Chondrocyte (in vitro differentiated cells): ENCODE measurements around the gene HOXC10. TPM values are rescaled to one million over a fixed set of nuclear protein-coding genes. Genes with fewer than 3 reads are reported as not detected.

Experiments
- DNase-seq: peaks from one replicate; pipeline ENCODE4 v3.0.0; 2021; ENCODE audit warnings: mixed read lengths, low spot score
- H3K27ac Mint-ChIP-seq: one replicate; pipeline ENCODE4 v1.8.0; 2021; ENCODE audit warnings: mild to moderate bottlenecking, moderate library complexity, mixed read lengths; ENCODE audit not compliant: unreplicated experiment
- H3K27me3 Mint-ChIP-seq: 2 replicates; pipeline ENCODE4 v1.8.0; 2021; ENCODE audit warnings: low read depth, mixed read lengths
- H3K36me3 Mint-ChIP-seq: 2 replicates; pipeline ENCODE4 v1.8.0; 2021; ENCODE audit warnings: low read depth, mixed read lengths
- H3K4me1 Mint-ChIP-seq: 2 replicates; pipeline ENCODE4 v1.8.0; 2021; ENCODE audit warnings: low read depth, mild to moderate bottlenecking, mixed read lengths
- H3K4me3 Mint-ChIP-seq: one replicate; pipeline ENCODE4 v1.8.0; 2021; ENCODE audit warnings: mild to moderate bottlenecking, moderate library complexity, mixed read lengths; ENCODE audit not compliant: unreplicated experiment
- H3K9me3 Mint-ChIP-seq: 2 replicates; pipeline ENCODE4 v1.8.0; 2021; ENCODE audit warnings: low read depth, mixed read lengths
- total RNA-seq: library from RNA; stranded (reverse); gene quantifications from 3 replicates; pipeline ENCODE4 v1.2.1, GENCODE V29; 2021
- TF ChIP-seq, protein P1 (sequence below): fragments of 200-600 bp; sonication (generic); IDR thresholded peaks from 2 replicates; pipeline ENCODE4 v1.5.0; 2021; ENCODE audit warnings: antibody characterized with exemption, mild to moderate bottlenecking, moderate library complexity

The HOXC10 gene
- total RNA-seq, 1 donor from 2014 or later, result not detected

DNA sequence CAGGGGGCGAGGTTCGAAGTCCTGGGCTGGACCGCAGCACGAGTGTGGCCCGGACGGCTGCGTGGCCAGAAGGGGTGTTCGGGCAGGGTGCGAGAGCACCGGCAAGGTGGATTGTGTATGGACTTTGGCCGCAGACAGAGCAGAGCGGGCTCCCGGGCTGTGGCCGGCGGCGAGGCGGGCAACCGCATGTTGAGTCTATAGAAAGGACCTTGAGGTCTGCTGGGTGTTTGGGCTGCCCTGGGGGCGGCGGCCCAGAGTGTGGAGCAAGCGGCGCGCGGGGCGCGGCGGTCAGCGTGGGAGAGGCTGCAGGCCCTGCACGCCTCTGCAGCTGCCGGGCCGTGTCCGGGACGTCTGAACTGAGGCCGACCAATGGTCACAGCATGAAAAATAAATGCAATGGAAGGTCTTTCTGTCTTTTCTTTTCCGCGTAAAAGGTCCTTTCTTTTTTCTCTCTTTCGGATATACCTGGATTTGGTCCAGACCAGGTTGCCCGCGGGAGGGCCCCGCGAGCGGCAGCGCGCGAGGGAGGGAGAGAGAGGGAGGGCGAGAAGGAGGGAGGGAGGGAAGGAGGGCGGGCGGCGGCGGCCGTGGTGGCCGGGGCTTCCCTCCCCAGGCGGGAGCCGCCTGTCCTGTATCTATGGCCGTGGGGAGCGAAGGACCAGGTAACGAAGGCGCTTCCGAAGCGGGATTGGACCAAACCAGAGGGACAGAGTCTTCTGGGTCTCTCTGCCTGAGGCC, 9.5 kb downstream of the HOXC10 start:
- Mint-ChIP-seq H3K27me3 (peaks cover 91% of the 10 kb centered on the region), H3K9me3 (no peaks in the 10 kb centered on the region), H3K36me3 (peaks cover 5% of the 10 kb centered on the region), H3K4me3 (peak overlapping the region; percentile 69), H3K27ac (no peak overlapping the region), H3K4me1 (peaks cover 20% of the 10 kb centered on the region)
- DNase-seq, result no peak
- TF ChIP-seq, protein P1, sequence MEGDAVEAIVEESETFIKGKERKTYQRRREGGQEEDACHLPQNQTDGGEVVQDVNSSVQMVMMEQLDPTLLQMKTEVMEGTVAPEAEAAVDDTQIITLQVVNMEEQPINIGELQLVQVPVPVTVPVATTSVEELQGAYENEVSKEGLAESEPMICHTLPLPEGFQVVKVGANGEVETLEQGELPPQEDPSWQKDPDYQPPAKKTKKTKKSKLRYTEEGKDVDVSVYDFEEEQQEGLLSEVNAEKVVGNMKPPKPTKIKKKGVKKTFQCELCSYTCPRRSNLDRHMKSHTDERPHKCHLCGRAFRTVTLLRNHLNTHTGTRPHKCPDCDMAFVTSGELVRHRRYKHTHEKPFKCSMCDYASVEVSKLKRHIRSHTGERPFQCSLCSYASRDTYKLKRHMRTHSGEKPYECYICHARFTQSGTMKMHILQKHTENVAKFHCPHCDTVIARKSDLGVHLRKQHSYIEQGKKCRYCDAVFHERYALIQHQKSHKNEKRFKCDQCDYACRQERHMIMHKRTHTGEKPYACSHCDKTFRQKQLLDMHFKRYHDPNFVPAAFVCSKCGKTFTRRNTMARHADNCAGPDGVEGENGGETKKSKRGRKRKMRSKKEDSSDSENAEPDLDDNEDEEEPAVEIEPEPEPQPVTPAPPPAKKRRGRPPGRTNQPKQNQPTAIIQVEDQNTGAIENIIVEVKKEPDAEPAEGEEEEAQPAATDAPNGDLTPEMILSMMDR, result no peak

DNA sequence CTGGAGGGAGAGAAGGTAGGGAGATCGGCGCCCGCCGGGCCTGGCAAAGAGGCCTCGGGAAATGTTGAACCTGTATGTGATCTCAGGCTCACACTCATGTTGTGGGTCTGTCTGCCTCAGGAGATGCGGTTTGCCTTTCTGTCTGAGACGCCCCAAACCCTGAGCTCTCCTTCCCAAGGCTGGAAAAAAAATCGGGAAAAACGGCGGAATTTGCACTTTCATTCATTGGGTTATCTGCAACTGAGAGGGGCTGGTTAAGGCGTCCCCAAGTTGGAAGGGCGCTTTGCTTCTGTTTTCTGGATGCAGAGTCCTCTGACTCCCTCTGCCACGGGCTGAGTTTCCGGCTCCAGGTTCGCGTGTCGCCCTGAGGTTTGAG, 10.0 kb downstream of the HOXC10 start:
- H3K27me3 Mint-ChIP-seq, result peaks cover 88% of the 10 kb centered on the region
- no peak for DNase-seq
- no peaks in the 10 kb centered on the region for H3K9me3 Mint-ChIP-seq
- H3K4me3 Mint-ChIP-seq, result peak overlapping the region; percentile 69
- H3K27ac Mint-ChIP-seq, result no peak overlapping the region
- H3K36me3 Mint-ChIP-seq, result peaks cover 5% of the 10 kb centered on the region
- peaks cover 21% of the 10 kb centered on the region for H3K4me1 Mint-ChIP-seq
- TF ChIP-seq, protein P1, result no peak

DNA sequence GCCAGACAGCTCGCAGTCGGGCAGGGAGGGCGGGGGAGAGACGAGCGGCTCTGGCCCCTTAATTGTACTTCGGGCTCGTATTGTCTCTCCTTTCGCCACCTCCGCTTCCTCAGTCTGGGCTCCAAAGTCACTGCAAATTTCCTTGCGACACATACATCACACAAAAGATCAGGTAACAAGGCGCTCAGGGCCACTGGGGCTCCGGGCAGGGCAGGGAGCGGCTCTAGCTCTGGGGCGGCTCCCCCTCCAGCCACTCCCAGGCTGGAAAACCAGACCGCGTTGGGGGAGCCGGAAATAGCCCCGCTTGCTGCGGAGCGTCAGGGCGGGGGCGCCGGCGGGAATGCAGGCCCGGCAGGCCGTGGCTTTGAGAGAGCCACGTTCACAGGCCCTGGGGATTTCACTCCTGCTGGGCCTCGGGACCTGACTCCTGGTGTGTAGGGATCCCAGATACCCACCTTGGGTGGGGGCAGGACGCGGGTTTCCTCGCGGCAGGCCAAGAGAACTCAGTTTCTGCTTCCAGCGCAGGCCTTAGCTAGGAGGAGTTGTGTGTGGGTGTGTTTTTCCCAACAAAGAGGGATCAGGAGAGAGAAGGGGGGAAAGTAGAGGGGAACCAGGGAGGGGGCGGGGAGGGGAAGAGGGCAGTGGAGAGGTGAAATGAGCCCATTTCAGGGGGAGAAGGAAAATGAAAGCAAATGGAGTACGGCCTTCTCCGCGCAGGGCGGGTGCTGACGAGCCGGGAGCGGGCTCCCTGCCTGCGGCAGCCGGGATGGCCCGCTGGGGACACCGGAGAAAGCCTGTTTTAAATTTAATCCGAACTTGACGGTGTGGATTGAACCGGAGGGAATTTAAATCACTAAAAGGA, 10.7 kb downstream of the HOXC10 start:
- Mint-ChIP-seq H3K9me3 (no peaks in the 10 kb centered on the region), H3K4me3 (peak overlapping the region; percentile 69), H3K27ac (no peak overlapping the region), H3K36me3 (peaks cover 5% of the 10 kb centered on the region), H3K27me3 (peaks cover 86% of the 10 kb centered on the region), H3K4me1 (peaks cover 23% of the 10 kb centered on the region)
- no peak for DNase-seq
- TF ChIP-seq, protein P1, result no peak

DNA sequence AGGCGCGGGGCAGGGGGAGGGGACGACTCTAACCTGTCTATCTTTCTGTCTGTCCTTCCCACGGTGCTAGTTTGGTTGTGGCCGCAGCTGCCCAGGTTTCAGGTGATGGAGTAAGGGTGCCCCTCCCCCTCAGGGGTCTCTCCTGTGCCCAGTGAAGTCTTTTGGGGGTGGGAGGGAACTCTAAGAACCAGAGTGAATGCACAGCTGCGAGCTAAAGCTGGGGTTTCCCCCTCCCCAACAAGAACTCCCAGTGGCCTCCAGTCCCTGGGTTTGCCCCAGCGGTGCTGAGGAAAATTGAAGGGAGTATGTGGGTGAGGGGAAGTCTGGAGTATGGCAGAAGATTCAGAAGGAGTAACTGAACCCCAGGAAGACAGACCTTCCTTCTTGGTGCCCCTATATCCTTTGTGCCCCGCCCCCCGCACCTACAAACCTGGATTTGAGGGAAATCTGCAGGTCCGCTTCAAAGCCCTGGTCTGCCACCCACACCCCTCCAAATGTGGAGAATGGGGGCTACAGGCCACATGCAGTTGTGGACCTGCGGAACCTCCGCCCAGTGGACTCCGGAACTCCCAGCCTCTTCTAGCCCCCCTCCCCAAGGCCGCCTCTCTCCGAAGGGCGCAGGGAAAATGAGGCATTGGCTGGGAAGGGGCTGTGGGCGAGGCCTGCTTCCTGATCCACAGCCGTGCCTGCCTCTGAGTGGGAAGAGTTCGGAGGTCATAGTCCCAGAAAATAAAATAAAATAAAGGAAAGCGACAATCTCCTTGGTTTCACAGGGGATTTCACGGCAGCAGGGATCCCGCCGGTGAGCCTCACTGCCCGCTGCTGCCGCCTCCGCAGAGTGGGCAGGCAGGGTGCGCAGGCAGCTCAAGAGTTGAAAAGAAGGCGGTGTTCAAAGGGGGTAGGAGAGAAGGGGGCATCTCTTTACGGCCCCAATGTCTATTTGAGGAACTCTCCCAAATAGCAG, 11.6 kb downstream of the HOXC10 start:
- no peak for DNase-seq
- TF ChIP-seq, protein P1, result no peak
- H3K4me3 Mint-ChIP-seq, result peak overlapping the region; percentile 69
- peaks cover 88% of the 10 kb centered on the region for H3K27me3 Mint-ChIP-seq
- H3K9me3 Mint-ChIP-seq, result no peaks in the 10 kb centered on the region
- peaks cover 23% of the 10 kb centered on the region for H3K4me1 Mint-ChIP-seq
- H3K36me3 Mint-ChIP-seq, result peaks cover 5% of the 10 kb centered on the region
- H3K27ac Mint-ChIP-seq, result no peak overlapping the region
